Activated CD4-positive, alpha-beta memory T cell treated with anti-CD3 and anti-CD28 coated beads for 36 hours (primary cell): ENCODE data around the gene KANSL1. TPM values are rescaled to one million over a fixed set of nuclear protein-coding genes. Genes with fewer than 3 reads are reported as not detected.

Source experiments
- CTCF ChIA-PET: fragments of 350-600 bp; sonication (Branson Sonifier 250); formaldehyde crosslinking; loops from one replicate; lab custom pipeline; 2021; ENCODE audit warnings: antibody characterized with exemption, inconsistent platforms; lab: Charles Lee
- POLR2A ChIA-PET: fragments of 350-600 bp; sonication (Branson Sonifier 250); formaldehyde crosslinking; loops from one replicate; lab custom pipeline; 2021; ENCODE audit warnings: antibody characterized with exemption; lab: Charles Lee
- DNase-seq: peaks from one replicate; pipeline ENCODE4 v3.0.0-alpha.2; 2020
- H3K27ac Mint-ChIP-seq: one replicate; pipeline ENCODE4 v1.8.0; 2021; ENCODE audit warnings: mixed read lengths
- H3K27me3 Mint-ChIP-seq: one replicate; pipeline ENCODE4 v1.8.0; 2021; ENCODE audit warnings: mixed read lengths
- H3K36me3 Mint-ChIP-seq: one replicate; pipeline ENCODE4 v1.8.0; 2021; ENCODE audit warnings: mixed read lengths
- H3K4me1 Mint-ChIP-seq: one replicate; pipeline ENCODE4 v1.8.0; 2021; ENCODE audit warnings: low read depth, mixed read lengths
- H3K4me3 Mint-ChIP-seq: one replicate; pipeline ENCODE4 v1.8.0; 2021; ENCODE audit warnings: mild to moderate bottlenecking, mixed read lengths
- H3K9me3 Mint-ChIP-seq: one replicate; pipeline ENCODE4 v1.8.0; 2021; ENCODE audit warnings: mixed read lengths
- intact Hi-C: fragments of 100-400 bp; cut with micrococcal nuclease; formaldehyde crosslinking; loops from one replicate; pipeline ENCODE4 v1.15.1; 2023
- total RNA-seq, 2 experiments: library from RNA; stranded (reverse); gene quantifications; one replicate each; pipeline ENCODE4 v1.2.3, GENCODE V29; 2021

KANSL1 gene
- total RNA-seq, 2 experiments from 2014 or later, result 57.3 to 63.8 TPM

DNA sequence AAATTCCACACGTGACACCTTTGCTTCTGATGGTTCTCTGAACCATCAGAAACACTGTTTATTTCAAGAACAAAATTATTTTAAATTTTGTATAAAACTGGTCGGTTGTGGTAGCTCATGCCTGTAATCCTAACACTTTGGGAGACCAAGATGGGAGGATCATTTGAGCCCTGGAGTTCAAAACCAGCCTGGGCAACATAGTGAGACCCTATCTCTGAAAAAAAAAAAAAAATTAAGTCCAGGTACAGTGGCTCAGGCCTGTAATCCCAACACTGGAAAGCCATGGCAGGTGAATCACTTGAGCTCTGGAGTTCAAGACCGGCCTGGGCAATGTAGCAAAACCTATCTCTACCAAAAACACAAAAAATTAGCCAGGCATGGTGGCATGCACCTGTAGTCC is 8.3 kb upstream of the KANSL1 start:
- ChIA-PET CTCF (interaction anchor here (1.1 to 3.0 kb wide), 3 partner anchors 9 to 157 kb away, joined by 4 to 14 read pairs (median 6); no protein-coding TSS in a partner anchor), POLR2A (no interaction called here)
- Mint-ChIP-seq H3K27ac (no peak overlapping the region), H3K4me3 (no peak overlapping the region), H3K9me3 (no peaks in the 10 kb centered on the region), H3K27me3 (no peaks in the 10 kb centered on the region), H3K36me3 (peaks cover 5% of the 10 kb centered on the region), H3K4me1 (peaks cover 46% of the 10 kb centered on the region)
- no peak for DNase-seq
- intact Hi-C loops, result no loop called here

DNA sequence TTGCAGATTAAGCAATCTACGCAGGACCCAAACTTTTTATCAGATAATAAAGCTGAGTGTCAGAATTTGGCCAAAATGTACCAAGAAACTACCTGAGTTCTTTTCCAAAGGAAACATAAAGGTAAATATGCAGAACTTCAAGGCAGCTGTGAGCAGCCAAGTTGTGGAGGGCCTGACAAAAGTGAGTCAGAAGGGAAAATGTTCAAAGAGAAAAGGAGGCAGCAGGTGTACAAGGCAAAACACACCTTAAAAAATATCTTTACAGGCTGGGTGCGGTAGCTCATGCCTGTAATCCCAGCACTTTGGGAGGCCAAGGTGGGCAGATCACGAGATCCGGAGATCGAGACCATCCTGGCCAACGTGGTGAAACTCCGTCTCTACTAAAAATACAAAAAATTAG is 7.0 kb upstream of the KANSL1 start:
- CTCF ChIA-PET, result interaction anchor here (3.0 to 3.2 kb wide), 2 partner anchors 12 to 156 kb away, joined by 14 to 29 read pairs; no protein-coding TSS in a partner anchor
- H3K27ac Mint-ChIP-seq, result no peak overlapping the region
- H3K4me3 Mint-ChIP-seq, result no peak overlapping the region
- peaks cover 2% of the 10 kb centered on the region for H3K36me3 Mint-ChIP-seq
- POLR2A ChIA-PET, result interaction anchor here (0.5 kb wide), 1 partner anchor 19 kb away, joined by 4 read pairs; no protein-coding TSS in a partner anchor
- no peaks in the 10 kb centered on the region for H3K27me3 Mint-ChIP-seq
- no peak for DNase-seq
- peaks cover 51% of the 10 kb centered on the region for H3K4me1 Mint-ChIP-seq
- intact Hi-C loops, result no loop called here
- H3K9me3 Mint-ChIP-seq, result no peaks in the 10 kb centered on the region

DNA sequence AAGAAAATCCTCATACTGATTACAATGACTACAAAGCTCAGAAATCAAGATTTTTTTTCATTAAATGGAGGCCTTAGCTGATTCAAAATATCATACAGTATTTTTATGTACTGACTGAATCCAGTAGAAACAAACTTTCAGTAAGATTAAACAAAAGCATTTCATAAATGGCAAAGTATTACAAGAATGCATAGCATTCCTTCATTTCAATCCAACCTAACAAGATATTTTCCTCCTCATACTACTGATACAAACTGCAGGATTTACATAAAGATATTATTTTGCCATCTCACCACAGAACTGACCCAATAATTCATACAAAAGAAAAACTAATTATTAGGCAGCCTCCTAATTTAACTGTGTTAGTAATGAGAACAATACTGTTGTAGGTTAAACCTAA is 6.2 kb upstream of the KANSL1 start:
- Mint-ChIP-seq H3K4me1 (peaks cover 54% of the 10 kb centered on the region), H3K36me3 (peaks cover 2% of the 10 kb centered on the region), H3K27me3 (no peaks in the 10 kb centered on the region), H3K4me3 (no peak overlapping the region), H3K27ac (no peak overlapping the region), H3K9me3 (no peaks in the 10 kb centered on the region)
- intact Hi-C loops, result no loop called here
- DNase-seq, result no peak
- ChIA-PET CTCF (interaction anchor here (3.0 to 3.2 kb wide), 2 partner anchors 13 to 155 kb away, joined by 14 to 29 read pairs; no protein-coding TSS in a partner anchor), POLR2A (interaction anchor here (0.6 kb wide), 1 partner anchor 43 kb away, joined by 3 read pairs; no protein-coding TSS in a partner anchor)

DNA sequence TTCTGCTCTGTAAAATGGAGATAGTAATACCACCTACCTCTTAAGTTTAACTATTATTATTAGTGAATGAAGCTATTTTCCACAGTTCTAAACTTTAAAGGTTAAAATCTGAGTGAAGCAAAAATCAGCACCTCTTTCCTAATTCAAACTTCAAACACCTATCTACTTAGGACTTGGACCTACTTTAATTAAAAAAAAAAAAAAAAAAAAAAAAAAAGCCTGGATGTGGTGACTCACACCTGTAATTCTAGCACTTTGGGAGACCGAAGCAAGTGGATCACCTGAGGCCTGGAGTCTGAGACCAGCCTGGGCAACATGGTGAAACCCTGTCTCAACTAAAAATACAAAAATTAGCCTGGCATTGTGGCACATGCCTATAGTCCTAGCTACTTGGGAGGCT is 5.0 kb upstream of the KANSL1 start:
- no peaks in the 10 kb centered on the region for H3K27me3 Mint-ChIP-seq
- no peaks in the 10 kb centered on the region for H3K9me3 Mint-ChIP-seq
- H3K36me3 Mint-ChIP-seq, result peaks cover 2% of the 10 kb centered on the region
- intact Hi-C loops, result no loop called here
- H3K4me1 Mint-ChIP-seq, result peaks cover 54% of the 10 kb centered on the region
- DNase-seq, result no peak
- ChIA-PET CTCF (interaction anchor here (0.7 to 3.2 kb wide), 2 partner anchors 14 to 18 kb away, joined by 3 to 29 read pairs; no protein-coding TSS in a partner anchor), POLR2A (no interaction called here)
- H3K4me3 Mint-ChIP-seq, result no peak overlapping the region
- no peak overlapping the region for H3K27ac Mint-ChIP-seq

DNA sequence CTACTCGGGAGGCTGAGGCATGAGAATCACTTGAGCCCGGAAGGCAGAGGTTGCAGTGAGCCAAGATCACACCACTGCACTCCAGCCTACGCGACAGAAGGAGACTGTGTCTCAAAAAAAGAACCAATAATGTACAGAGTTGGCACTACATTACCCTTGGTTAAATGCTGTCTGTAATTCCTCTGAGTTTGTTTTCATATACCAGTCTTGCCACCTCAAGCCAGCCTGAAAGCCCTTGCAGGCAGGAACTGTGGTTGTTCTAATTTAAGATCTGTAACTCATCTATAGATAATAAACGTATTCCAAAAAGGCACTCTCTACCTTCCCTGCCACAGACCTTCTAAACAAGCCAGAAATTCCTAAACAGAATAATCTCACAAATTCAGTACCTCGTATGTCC is 4.3 kb upstream of the KANSL1 start:
- intact Hi-C loops, result no loop called here
- H3K36me3 Mint-ChIP-seq, result peaks cover 3% of the 10 kb centered on the region

DNA sequence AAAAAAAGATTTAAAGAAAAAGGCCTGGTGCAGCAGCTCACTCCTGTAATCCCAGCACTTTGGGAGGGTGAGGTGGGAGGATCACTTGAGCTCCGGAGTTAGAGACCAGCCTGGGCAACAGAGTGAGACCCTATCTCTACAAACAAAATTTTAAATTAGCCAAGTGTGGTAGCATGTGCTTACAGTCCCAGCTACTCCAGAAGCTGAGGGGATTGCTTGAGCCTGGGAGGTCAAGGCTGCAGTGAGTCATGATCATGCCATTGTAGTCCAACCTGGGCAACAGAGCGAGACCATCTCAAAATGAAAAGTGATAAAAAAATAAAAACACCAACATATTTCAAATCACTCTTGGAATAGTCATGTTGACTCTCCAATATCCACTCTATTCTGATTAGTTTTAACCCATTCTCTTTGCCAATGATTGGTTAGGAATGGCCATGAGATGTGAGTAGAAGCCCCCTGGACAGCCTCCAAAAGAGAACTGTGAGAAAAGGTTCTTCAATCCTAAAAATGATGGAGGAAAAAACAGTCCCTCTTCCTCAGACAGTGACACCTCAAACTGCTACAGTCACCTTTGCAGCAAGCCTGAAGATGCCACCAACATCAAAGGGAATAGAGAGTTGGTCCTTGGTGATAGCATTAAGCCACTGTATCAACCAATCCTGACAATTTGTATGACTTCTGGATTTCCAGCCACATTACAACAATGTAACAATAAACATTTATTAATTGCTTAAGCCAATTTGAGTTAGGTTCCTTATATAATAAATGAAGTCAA is 2.9 kb upstream of the KANSL1 start:
- POLR2A ChIA-PET, result interaction anchor here (0.5 to 0.8 kb wide), 2 partner anchors 11 to 136 kb away, joined by 3 read pairs; no protein-coding TSS in a partner anchor
- Mint-ChIP-seq H3K4me1 (peaks cover 51% of the 10 kb centered on the region), H3K4me3 (no peak overlapping the region), H3K9me3 (no peaks in the 10 kb centered on the region), H3K36me3 (peaks cover 14% of the 10 kb centered on the region), H3K27ac (peak overlapping the region; percentile 79), H3K27me3 (no peaks in the 10 kb centered on the region)
- CTCF ChIA-PET, result interaction anchor here (0.7 to 1.5 kb wide), 5 partner anchors 8 to 158 kb away, joined by 3 to 10 read pairs (median 4); no protein-coding TSS in a partner anchor
- DNase-seq, result no peak
- intact Hi-C loops, result loop anchor here (2.0 kb wide), 2 partner anchors 71 to 95 kb away; no protein-coding TSS in a partner anchor

More for the DNA sequence above, 4.3 kb upstream of the KANSL1 start:
- DNase-seq, result no peak
- POLR2A ChIA-PET, result no interaction called here
- no peak overlapping the region for H3K4me3 Mint-ChIP-seq
- H3K27ac Mint-ChIP-seq, result no peak overlapping the region
- H3K27me3 Mint-ChIP-seq, result no peaks in the 10 kb centered on the region
- peaks cover 53% of the 10 kb centered on the region for H3K4me1 Mint-ChIP-seq
- CTCF ChIA-PET, result interaction anchor here (3.2 kb wide), 1 partner anchor 15 kb away, joined by 29 read pairs; no protein-coding TSS in a partner anchor
- H3K9me3 Mint-ChIP-seq, result no peaks in the 10 kb centered on the region

DNA sequence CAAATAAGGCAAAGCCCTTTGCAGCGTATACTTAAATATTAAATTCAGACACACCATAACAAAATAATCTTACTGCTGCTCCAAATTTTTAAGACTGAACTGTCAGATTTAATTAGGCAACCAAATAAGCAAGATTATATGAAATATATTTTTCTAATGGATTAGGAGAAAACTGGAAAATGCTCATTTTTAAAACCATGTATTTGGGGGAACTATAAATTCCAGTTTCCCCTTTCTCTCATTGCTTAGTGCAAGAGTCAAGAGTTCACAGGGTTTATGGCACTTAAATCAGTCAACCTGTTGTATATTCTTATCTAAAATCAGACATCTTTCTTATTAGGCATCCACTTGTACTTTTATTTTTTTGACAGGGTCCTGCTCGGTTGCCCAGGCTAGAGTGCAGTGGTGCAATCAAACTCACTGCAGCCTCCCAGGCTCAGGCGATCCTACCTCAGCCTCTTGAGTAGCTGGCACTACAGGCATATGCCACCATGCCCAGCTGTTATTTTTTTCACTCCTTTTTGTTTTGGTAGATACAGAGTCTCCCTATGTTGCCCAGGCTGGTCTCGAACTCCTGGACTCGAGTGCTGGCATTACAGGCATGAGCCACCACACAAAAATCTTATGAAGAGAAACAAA is 2.1 kb upstream of the KANSL1 start:
- Mint-ChIP-seq H3K9me3 (no peaks in the 10 kb centered on the region), H3K27me3 (no peaks in the 10 kb centered on the region), H3K4me1 (peaks cover 51% of the 10 kb centered on the region), H3K36me3 (peaks cover 17% of the 10 kb centered on the region), H3K4me3 (peak overlapping the region; percentile 83), H3K27ac (peak overlapping the region; percentile 89)
- intact Hi-C loops, result loop anchor here (2.0 kb wide), 2 partner anchors 71 to 95 kb away; no protein-coding TSS in a partner anchor
- POLR2A ChIA-PET, result interaction anchor here (0.8 kb wide), 1 partner anchor 10 kb away, joined by 3 read pairs; no protein-coding TSS in a partner anchor
- DNase-seq, result no peak
- CTCF ChIA-PET, result interaction anchor here (0.7 to 1.5 kb wide), 5 partner anchors 9 to 157 kb away, joined by 3 to 10 read pairs (median 4); no protein-coding TSS in a partner anchor

DNA sequence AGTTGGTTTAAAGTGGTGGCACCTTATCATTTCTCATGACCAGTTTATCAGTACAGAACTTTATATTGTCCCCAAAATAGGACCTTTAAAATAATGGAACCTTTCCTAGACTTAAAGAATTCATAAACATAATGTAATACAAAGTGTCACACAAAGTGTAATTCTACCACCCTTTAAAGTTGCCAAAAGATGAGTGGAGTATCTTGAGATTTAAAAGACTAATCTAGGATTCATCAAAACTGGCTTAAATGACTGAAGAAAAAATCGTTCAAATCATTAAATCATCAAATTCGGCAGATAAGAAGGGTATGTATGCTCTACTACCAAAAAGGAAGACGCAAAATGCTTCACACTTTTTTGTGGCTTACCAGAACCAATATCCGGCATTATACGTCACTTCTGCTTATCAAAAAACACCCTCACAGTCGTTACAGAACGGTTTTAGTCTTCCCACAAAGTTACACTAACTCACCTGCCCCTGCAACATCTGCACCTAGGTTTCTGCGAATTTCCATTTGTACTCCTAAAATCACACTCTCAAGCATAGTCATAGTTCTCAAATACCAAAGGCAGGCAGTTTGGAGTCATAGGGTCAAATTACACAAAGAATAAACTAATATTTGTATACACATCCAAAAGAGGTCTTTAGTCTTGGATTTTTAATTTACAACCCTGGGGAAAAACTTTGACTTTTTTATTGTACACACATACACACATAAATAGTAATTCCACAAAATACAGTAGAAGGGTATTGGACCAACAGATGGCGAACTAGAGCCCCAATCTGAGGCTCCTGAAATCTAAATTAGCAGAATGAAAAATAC is 1.4 kb upstream of the KANSL1 start:
- DNase-seq, result peak; percentile 75
- Mint-ChIP-seq H3K4me1 (peaks cover 54% of the 10 kb centered on the region), H3K4me3 (peak overlapping the region; percentile 83), H3K27me3 (no peaks in the 10 kb centered on the region), H3K27ac (peak overlapping the region; percentile 89), H3K9me3 (no peaks in the 10 kb centered on the region), H3K36me3 (peaks cover 21% of the 10 kb centered on the region)
- POLR2A ChIA-PET, result interaction anchor here (0.9 to 2.3 kb wide), 4 partner anchors 18 to 142 kb away, joined by 3 to 8 read pairs (median 4); no protein-coding TSS in a partner anchor
- CTCF ChIA-PET, result interaction anchor here (0.9 to 3.9 kb wide), 14 partner anchors 15 to 155 kb away, joined by 3 to 50 read pairs (median 10); no protein-coding TSS in a partner anchor
- intact Hi-C loops, result loop anchor here (1.0 to 5.0 kb wide), 9 partner anchors 19 to 877 kb away; partner anchors contain the start of gene MAP3K14

DNA sequence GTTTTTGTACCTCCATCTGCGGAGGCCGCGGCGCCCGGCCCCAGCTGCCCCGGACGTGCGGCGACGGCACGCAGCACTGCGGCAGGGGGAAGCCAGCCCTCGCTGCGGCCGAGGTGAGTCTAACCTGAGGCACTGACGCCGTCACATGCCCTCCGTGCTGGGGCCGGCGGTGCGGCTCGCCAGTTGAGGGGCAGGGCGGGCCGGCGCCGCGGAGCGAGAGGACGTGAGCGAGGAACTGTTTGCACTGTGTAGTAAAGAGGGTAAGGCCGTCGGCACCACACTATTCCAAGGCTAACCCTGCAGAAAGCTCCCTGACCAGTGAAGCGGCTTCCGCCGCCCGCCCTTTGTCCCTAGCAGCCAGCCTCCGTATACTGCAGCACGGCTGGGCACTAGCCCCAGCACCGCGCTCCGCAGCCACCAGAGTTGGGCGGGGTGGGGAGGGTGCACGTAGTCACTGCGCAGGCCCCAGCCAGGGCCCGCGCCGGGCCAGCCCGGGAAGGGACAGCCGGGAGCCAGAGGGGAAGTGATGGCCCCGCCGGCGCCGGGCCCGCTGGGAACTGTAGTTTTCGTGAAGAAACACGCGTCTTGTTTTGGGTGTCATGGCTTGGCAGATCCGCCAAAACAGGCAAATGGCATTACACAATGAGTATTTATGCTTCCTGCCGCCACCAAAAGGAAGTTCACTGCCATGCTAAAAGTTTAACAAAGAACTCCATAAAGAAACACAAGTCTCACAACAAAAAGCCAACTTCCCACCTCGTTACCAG is 580 bp upstream of the KANSL1 start:
- Mint-ChIP-seq H3K27me3 (no peaks in the 10 kb centered on the region), H3K4me3 (peak overlapping the region; percentile 83), H3K9me3 (no peaks in the 10 kb centered on the region), H3K4me1 (peaks cover 56% of the 10 kb centered on the region), H3K27ac (peak overlapping the region; percentile 89), H3K36me3 (peaks cover 21% of the 10 kb centered on the region)
- intact Hi-C loops, result loop anchor here (1.0 to 5.0 kb wide), 10 partner anchors 19 to 877 kb away; partner anchors contain the start of gene MAP3K14
- DNase-seq, result peak; percentile 96
- CTCF ChIA-PET, result interaction anchor here (0.6 to 3.9 kb wide), 24 partner anchors 10 to 191 kb away, joined by 3 to 50 read pairs (median 6); no protein-coding TSS in a partner anchor
- POLR2A ChIA-PET, result interaction anchor here (0.9 to 2.3 kb wide), 7 partner anchors 12 to 159 kb away, joined by 3 to 8 read pairs (median 4); no protein-coding TSS in a partner anchor
